Omental fat pad (tissue), 4 donors: ENCODE measurements around the gene AFDN. TPM values are rescaled to one million over a fixed set of nuclear protein-coding genes. Genes with fewer than 3 reads are reported as not detected.

ENCODE experiments used
- ATAC-seq: fragments of 150-250 bp; one replicate; pipeline ENCODE4 v1.9.1; 2016; ENCODE audit warnings: mild to moderate bottlenecking, moderate library complexity; ENCODE audit not compliant: low FRiP score
- DNase-seq: peaks from one replicate; pipeline ENCODE4 v3.0.0-alpha.2; 2019; ENCODE audit warnings: low spot score
- CTCF ChIP-seq, 3 donors: fragments of 450-650 bp; IDR thresholded peaks; one replicate each; pipeline ENCODE4 v1.5.1; 2016 to 2017; ENCODE audit warnings: antibody characterized with exemption in 3 of 3, mild to moderate bottlenecking in 3 of 3, moderate library complexity in 2 of 3
- total RNA-seq, 4 donors: library from RNA; depleted of rRNA; stranded (reverse); fragments of >200 nt; gene quantifications; one replicate each; pipeline ENCODE4 v1.1.0, GENCODE V29; 2016

Gene AFDN
- total RNA-seq, 4 donors from 2014 or later: 114 to 166 (median 125) TPM

DNA sequence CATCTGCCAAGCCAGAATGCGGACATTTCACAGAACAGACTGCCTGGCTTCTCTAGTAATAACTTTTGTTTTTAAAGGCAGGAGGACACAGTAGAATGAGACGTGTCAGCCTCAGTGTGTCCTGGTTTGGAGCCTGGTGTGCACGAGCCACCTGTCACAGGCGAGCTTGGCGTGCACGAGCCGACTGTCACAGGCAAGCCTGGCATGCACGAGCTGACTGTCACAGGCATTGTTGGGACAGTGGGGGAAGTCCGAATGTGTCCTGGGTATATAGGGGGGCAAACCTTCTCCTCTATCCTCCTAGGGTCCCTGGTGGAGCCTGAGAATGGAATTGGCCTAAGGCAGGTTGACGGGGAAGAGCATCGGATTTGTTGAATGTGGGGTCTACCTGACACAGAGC, 178.2 kb downstream of the AFDN start:
- TF ChIP-seq CTCF (IDR thresholded peaks at IDR 0.05): no peak
- ATAC-seq (no peak), DNase-seq (no peak)

DNA sequence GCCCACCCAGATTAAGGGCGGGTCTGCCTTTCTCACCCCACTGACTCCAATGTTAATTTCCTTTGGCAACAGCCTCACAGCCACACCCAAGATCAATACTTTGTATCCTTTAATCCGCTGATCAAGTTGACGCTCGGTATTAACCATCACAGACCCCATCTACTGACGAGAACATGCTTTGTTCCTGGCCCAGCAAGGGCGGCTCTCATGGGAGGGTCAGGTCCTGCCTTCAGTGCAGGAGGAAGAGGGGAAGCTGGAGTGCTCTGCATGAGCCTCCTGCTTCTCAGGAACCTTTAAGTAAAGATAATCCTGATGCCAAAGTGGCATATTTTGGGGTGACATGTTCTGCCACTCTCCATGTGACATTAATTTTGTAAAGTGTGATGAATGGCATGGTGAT, 179.1 kb downstream of the AFDN start:
- TF ChIP-seq CTCF (IDR thresholded peaks at IDR 0.05): no peak
- ATAC-seq (no peak), DNase-seq (no peak)

DNA sequence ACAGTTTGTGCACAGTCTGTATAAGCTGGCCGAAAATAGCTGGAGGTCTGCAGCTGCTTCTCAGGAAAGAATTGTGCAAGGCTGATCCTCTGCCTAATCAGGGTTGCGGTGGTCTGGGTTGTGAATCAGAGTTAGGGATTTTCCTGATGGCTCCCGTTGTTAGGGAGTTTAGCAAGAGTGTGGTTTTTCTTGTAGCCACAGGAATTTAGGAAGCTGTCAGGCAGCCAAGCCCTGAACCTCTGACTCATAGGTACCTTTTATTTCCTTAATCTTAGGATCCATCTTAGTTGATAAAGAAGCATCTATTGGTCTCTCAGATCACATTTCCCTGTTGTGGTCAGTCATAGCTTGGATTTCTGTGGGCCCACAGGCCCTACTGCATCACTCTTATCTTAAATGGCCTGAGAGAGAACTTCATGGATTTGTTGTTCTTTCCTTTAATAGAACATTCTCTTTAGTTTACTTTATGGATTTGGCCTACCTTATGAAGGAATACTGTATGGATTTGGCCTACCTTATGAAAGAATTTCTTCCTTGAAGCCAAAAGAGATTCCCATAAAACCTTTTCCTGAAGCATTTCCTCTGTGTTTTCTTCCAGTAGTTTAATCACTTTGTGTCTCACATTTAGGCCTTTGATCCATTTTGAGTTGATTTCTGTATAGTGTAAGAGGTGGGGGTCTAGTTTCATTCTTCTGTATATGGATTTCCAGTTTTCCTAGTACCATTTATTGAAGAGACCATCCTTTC, 181.1 kb downstream of the AFDN start:
- ATAC-seq: peak; percentile 96
- TF ChIP-seq CTCF (IDR thresholded peaks at IDR 0.05): no peak
- no peak for DNase-seq

DNA sequence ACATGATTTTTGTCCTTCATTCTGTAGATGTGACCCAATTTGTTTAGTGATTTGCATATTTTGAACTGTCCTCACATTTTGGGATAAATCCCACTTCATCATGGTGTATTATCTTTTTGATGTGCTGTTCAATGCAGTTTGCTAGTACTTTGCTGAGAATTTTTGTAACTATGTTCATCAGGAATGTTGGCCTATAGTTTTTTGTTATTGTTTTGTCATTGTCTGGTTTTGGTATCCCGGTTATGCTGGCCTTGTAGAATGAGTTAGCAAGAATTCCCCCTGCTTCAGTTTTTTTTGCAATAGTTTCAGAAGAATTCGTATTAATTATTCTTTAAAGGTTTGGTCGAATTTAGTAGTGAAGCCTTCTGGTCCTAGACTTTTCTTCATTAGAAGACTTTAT, 182.6 kb downstream of the AFDN start:
- ATAC-seq (no peak), DNase-seq (no peak)
- no peak for TF ChIP-seq CTCF (IDR thresholded peaks at IDR 0.05)

GRCh38 chr6:168011291-168011690, 184.6 kb downstream of the AFDN start:
- DNase-seq: no peak
- no peak for ATAC-seq
- no peak for TF ChIP-seq CTCF (IDR thresholded peaks at IDR 0.05)

GRCh38 chr6:168012431-168013249, 185.9 kb downstream of the AFDN start:
- ATAC-seq (no peak), DNase-seq (no peak)
- no peak for TF ChIP-seq CTCF (IDR thresholded peaks at IDR 0.05)
